ENCODE measurements around the gene FRMPD4.

GRCh38 chrX:12269484-12269883 is 131.2 kb downstream of the FRMPD4 start:
- TF ChIP-seq CTCF (IDR thresholded peaks at IDR 0.05) (no peak), POLR2A (IDR thresholded peaks at IDR 0.05; ENCODE audit: low read depth) (no peak), POLR2AphosphoS5 (IDR thresholded peaks at IDR 0.05) (no peak), EP300 (IDR thresholded peaks at IDR 0.05) (no peak)
